Measurements from ENCODE around the gene CCDC88C.

CCDC88C gene

DNA sequence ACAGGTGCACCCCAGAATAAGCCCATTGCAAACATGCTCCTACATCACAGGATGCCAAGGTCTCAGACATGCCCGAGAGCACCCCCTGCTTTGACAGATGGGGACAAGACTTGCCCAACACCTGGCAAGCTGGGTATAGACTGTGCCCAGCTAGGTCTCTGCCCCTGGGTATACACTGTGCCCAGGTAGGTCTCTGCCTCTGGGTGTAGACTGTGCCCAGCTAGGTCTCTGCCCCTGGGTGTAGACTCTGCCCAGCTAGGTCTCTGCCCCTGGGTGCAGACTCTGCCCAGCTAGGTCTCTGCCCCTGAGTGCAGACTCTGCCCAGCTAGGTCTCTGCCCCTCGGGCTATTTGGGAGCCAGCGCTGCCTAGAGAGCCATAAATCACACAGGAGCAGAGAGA, 85.9 kb downstream of the CCDC88C start:
- in situ Hi-C loops (cut with MboI; ENCODE audit: low sequenced_read_pairs), result no loop called here

DNA sequence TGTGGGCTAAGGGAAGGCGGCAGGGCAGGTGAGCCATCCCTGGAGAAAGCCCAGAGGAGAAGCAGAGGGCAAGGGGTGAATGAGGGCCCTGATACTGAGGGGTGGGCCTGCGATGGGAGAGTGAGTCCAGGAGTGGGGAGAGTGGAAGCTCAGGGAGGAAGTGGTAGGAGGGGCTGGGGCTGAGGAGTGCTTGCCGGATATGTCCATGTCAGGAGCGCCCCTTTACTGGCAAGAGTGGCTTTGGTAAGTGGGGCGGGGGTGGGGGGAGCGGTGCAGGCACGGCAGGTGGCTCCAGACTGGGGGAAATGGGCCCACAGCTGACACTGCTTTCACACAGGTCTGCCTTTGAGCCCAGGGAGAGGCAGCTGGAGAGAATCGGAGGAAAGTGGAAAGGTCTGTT, 86.8 kb downstream of the CCDC88C start:
- in situ Hi-C loops (cut with MboI; ENCODE audit: low sequenced_read_pairs), result no loop called here

DNA sequence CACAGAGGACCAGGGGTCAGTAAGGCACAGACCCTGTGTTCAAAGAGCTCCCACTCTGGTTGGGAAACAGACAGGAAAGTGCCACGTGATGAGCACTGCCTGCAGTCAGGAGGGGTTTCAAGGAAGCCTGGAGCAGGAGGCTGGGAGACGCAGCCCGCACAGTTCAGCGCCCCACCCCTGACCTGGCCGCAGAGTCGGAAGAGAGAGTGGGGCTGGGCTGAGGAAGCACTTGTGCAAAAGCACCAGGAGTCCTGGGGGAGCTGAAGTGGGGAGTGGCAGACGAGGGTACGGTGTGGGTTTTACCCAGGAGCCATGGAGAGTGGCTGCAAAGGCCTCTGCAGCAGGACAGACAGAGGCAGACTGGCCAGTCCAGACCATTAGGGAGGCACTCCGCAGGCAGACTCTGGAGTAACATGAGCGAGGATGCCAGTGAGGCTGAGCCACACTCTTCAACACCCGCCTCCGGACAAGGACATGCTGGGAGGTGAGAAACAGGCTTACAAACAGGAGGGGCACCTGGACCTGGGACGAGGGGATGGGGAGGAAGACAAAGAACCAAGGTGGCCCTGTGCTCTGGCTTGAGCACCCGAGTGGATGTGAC, 87.4 kb downstream of the CCDC88C start:
- in situ Hi-C loops (cut with MboI; ENCODE audit: low sequenced_read_pairs), result no loop called here

DNA sequence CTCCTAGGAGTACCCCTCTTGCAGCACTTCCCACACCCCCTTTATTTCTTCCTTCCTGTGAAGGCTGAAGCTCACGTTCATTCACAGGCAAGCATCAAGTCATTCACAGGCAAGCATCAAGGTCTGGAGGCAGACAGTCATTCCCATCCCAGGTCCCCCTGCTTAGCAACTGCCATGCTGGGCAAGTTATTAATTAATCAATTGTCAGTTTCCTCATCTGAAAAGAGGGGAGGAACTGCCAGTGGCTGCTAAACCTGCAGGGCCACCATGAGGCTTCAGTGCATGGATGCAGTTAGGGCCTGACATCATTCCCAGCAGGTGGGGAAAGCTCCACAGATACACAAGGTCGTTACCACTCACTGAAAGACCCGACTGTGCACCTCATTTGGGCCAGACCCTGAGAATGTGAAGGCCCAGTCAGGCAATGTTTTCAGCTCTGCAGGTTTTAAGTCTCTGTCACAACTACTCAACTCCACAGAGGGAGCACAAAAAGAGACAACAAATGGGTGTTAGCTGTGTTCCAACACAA, 88.1 kb downstream of the CCDC88C start:
- in situ Hi-C loops (cut with MboI; ENCODE audit: low sequenced_read_pairs), result no loop called here

DNA sequence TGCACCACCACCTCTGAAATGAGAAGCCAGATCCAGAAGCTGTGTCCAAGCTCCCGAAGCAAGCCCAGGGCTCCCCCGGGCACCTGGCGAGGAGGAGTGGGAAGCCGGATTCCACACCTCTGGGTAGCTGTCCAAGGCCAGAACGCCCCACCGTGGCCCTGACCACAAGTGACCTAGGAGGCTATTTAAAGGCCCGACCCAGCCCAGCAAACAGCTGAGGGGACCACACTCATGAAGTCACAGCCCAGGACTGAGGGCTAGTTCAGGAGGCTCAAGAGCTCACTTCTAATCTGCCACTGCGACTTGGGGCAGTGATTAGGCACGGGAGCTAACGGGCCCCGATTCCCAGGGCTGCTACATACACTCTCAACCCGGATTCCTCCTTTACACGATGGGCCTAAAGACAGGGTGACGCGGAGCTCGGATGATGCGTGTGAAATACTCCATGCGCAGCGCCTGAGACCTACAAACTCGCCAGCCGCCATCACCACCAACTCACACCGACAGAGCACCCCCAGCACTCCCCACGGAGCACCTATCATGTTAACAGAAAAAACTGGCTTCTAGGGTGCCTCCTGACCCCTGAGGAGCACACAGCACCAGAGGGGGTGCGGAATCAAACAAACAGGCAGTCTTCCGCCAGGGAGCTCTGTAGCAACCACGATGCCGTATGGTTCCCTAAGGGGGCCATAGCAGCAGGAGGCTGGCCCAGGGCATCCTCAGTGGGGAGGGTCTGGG, 89.1 kb downstream of the CCDC88C start:
- in situ Hi-C loops (cut with MboI; ENCODE audit: low sequenced_read_pairs), result no loop called here

DNA sequence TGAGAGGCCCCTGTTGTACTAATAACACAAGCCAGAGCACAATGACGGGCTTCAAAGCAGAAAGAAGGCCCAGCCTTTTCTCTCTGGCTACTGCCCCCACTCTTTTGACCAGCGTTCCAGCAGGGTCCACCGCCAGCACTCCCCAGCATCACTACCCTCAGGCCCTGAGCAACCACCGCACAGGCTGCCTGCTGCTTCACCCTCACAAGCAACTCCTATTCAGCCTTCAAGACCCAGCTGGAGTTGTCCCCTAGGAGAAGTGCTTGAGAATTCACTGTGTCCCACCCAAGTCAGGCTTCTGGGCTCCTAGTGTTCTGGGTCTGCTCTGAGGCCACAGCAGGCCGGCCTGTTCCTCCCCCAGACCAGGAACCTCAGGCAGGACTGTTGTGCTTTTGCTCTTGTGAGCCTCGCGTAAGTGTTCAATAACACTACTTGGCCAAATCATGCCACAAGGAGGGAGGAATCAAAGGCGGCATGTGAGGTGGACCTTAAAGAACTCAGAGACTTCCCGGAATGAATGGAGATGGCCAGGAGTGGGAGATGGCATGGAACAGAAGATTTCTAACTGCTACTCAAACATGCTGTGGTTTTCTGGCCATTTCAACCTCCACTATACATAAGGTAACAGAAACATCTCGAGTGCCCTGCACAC, 89.8 kb downstream of the CCDC88C start:
- in situ Hi-C loops (cut with MboI; ENCODE audit: low sequenced_read_pairs), result no loop called here

DNA sequence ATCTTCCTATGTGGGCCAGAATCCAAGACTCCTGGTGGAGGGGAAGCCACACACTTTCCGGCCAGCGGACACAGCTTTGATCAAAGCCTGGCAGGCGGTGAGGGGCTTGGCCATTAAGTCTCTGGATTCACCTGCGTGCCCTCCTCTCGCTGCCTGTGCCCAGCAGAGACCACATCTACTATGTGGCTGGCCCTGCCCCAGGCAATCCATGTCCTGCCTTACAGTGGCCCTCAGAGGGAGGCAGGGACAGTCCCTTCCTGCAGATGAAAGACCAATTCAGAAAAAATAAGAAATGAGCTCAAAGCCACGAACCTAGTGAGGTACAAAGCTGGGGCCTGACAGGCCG, 90.4 kb downstream of the CCDC88C start:
- in situ Hi-C loops (cut with MboI; ENCODE audit: low sequenced_read_pairs), result no loop called here

DNA sequence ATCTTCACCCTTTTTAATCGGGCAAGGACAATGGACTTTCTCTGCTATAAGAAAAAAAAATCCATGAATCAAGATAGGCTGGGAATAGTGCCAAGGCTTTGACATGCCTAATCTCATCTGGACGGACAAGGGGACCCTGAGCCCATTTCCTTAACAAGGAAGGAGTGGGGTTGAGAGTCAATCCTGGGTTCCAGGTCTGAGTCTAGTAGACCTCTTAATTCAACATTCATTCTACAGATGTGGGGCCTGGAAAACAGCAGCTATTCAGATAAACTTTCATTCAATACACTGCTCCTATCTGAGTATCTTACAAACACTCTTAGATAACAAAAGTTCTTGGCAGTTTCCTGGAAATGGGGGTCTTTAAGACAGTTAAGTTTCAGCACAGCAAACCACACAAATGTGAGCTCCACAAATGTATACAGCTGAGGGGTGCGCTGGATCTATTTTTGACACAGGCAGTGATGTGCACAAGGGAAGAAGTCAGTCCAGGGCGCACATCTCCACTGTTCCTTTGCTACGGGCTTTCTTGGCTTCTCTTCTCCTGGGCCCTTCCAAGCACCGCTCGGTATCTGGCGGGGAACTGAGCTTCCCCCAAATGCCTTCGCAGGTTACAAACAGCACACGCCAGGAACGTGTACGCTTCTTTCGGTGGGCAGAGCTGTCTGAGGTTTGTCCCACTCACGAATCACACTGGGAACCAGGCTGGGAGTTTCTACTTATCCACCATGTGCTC, 90.9 kb downstream of the CCDC88C start:
- in situ Hi-C loops (cut with MboI; ENCODE audit: low sequenced_read_pairs), result no loop called here

DNA sequence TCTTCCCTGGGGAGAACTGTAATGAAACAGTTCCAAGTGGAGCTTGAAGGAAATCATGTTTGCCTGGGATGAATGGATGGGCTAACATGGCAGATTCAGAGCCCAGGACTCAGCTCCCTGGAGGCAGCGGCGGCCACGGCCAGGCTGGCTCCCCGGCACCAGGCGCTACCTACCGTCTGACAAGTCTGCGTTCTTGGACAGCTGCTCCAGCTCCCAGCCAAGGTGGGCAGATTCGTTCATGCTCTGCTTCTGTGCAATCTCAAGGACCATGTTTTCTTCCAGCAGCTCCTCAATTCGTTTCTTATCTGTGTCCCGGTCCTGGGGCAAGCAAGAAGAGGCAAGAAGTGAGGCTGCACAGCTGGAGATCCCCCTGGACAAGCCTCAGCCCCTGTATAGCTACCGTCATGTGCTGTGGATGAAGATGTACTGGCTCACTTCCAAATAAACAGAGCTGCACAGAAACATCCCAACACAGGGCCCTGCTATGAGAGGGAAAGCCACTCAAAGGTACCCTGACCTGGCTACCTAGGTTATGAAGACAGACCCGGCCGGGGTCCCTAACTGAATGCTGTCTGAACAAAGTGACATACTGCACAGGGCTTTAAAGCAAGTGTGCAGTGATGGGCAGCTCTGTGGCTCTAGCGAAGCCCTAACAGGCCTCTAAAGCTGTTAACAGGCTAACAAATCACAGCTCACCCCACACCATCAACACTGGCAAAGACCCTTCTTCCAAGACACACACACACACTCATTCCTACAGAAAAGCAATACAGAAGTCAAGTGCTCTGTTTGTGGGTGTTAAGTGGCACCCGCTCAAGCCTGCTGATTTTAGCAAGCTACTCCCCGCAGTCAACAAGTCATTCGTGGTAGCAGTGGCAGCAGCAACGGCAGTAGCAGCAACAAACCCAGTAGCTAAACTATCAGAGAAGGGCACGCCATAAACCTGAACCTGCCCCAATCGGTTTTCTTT, 92.7 kb downstream of the CCDC88C start:
- in situ Hi-C loops (cut with MboI; ENCODE audit: low sequenced_read_pairs), result no loop called here

DNA sequence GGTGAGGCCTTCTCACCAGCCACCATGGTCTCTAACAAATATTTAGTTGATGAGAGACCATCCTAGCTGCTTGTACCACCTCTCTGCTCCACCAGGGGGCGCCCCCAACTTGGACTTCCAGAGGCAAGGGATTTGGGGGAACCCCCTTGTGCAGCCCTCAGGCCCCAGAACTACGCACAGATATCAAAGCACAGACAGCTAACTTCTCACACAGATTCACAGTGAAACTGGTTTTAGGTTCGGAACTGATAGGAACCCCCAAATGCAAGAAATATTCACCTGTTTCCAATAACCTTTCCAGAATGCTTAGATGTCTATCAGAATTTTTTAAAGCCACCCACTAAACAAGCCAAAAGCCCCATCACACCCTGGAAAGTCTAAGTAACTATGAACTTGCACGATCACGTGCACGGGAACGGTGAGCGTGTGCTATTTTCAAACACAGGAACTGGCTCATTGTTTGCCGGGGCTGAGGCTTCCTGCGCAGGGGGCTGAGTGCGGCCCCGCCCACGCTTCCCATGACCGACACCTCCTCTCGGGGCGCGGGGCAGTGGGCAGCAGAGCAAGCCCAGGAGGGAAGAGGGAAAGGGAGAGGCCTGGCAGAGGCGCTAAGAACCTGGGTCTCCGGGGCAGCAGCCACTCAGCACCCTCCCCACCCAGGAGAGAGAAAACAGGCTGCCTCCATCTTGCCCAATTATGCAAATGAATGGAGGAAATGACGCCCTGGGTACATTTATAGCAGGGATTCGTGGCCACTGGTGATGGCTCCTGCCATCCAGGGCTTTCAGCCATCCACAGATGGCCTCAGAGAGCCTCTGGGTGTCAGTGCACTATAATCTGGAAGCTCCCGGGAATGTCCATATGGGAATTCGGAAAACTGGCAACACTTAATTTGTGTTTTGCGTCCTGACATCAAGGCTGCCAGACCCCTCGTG, 93.7 kb downstream of the CCDC88C start:
- in situ Hi-C loops (cut with MboI; ENCODE audit: low sequenced_read_pairs), result no loop called here

DNA sequence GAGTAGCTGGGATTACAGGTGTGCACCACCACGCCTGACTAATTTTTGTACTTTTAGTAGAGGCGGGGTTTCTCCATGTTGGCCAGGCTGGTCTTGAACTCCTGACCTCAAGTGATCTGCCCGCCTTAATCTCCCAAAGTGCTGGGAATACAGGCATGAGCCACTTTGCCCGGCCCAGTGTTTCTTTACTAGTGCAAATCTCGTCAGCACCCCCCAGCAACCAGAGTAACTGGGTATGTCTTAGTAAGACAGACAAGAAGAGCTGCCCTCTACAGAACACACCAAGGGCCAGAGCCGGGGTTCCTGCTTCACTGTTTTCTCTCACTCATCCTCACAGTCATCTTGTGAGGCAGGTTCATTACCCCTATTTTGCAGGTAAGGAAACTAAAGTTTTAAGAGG, 94.6 kb downstream of the CCDC88C start:
- in situ Hi-C loops (cut with MboI; ENCODE audit: low sequenced_read_pairs), result no loop called here

DNA sequence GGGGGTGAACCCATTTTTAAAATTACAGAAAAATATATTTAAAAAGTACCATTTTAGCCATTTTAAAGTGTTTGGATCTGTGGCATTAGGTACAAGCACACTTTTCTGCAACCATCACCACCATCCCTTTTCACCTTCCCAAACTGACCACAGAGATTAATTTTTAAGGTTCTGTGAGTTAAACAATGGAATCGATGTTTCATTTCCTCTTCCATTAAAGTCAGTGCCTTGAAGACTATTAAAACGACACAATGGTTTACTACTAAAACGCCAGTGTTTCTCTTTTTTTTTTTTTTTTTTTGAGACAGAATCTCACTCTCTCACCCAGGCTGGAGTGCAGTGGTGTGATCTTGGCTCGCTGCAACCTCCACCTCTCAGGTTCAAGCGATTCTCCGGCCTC, 95.0 kb downstream of the CCDC88C start:
- in situ Hi-C loops (cut with MboI; ENCODE audit: low sequenced_read_pairs), result no loop called here

DNA sequence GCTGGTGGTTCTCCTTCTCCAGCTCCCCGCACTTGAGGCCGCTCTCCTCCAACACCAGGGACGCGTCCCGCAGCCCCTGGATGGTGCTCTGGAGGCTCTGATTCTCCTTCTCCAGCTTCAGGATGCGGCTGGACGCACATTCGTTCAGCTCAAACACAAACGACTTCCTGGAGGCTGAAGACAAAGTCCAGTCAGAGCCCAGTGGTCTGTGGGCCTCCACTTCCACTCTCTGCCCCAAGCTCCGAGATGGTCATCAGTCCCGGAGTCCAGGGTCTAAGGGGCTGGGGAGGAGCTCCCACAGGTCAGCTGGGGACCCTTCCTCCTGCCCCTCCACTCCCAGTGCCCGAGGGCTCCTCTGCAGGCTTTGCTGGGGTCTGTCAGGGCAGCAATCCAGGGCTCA, 96.5 kb downstream of the CCDC88C start:
- in situ Hi-C loops (cut with MboI; ENCODE audit: low sequenced_read_pairs), result no loop called here

DNA sequence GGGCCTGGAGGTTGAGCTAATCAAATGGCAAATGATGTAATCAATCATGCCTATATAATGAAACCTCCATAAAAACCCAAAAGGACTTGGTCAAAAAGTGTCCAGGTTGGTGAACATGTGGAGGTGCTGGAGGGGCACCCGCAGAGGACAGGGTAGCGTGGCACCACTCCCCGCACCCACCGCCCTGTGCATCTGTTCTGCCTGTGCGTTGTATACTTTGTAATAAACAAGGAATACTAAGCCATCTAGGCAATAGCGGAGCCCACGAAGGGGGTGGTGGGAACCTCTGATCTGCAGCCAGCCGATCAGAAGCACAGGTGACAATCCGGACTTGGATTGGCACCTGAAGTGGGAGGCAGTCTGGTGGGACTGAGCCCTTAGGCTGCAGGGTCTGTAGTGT, 97.4 kb downstream of the CCDC88C start:
- in situ Hi-C loops (cut with MboI; ENCODE audit: low sequenced_read_pairs), result no loop called here

DNA sequence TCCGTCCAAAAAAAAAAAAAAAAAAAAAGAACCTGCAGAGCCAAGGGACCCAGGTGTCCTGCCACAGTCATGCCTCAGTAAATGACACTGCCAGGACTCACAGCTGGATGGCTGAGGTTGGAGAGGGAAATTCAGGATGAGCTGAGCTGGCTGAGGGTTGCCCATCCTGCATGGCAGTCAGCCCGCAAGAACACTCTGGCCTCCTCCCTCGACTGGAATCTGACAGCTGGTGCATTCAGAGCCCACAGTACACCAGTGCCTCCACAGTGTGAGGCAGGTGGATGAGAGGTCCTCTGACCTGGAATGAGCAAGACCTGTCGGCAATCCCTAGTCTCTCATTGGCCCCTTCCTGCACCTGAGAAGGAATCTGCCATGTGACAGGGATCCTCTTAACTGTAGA, 98.7 kb downstream of the CCDC88C start:
- in situ Hi-C loops (cut with MboI; ENCODE audit: low sequenced_read_pairs), result no loop called here

DNA sequence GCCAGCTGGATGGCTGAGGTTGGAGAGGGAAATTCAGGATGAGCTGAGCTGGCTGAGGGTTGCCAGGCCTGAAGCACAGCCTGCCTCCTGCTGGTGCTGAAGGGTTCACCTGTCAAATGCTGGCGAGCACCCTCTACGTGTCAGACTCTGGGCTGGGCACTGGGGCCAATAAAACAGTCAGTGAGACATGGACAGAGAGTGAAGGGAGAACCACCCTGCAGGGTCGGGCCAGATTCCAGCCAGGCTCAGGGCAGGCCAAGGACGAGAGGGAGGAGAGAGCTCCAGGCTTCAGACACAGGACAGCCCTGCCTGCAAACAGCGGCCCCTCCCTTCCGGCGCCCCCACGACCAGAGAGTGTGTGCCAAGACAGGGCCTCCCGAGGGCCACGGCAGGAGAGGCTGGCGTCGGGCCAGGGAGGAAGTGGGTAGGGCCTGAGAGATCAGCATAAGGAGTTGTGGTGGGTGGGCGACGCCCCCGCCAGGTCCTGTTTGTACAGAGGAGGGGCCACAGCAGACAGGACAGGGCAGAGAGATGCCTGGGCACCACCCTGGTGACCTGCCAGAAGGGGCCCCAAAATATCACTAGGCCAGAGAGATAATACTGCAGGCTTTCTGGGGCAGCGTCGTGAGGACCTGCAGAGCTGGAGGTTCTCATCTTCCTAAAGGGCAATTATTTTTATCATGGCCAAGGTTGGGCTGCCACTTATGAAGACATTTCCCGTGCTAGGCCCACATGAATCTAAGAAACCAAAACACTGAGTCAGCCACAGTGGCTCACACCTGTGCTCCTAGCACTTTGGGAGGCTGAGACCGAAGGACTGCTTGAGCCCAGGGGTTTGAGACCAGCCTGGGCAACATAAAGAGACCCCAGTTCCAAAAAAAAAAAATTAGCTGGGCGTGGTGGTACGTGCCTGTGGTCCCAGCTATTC, 100.0 kb downstream of the CCDC88C start:
- in situ Hi-C loops (cut with MboI; ENCODE audit: low sequenced_read_pairs), result no loop called here

DNA sequence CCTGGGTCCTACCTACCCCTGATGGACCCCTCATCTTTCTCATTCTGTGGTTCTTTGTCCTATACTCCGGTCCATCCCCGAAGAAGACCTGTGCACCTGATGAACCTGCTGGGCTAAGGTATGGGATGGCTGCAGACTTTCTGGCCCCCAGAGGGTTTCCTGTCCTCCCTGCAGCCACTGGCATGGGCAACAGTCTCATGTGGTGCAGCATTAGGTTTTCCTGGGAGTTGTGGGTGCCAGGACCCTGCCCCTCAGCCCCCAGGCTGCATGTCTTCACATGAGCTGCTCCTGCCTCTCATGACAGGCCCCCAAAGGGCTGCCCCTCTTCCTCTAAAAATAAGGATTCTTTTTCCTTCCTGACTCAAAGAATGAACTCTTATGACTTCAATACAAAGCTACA, 100.9 kb downstream of the CCDC88C start:
- in situ Hi-C loops (cut with MboI; ENCODE audit: low sequenced_read_pairs), result no loop called here

DNA sequence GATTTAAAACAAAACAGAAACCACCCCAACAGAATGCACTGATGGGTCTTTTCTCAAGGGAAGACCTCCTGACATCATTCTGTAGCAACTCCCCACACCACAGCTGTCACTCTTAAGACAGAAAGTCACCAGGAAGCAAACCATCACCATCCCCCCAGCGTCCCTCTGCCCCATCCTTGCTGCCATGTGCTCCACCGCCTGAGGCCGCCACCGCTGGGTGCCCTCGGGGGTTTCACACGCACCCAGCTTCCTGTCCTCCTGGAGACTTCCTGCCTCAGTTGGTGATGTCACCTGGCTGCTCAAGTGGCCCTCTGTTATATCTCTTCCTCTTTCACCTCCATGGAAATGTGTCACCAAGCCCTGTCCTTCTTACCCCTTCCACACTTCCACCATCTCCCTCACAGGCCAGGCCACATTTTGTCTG, 101.8 kb downstream of the CCDC88C start:
- in situ Hi-C loops (cut with MboI; ENCODE audit: low sequenced_read_pairs), result no loop called here

Data from hTERT RPE-1 (cell line).